Type B pancreatic cell (in vitro differentiated cells): ENCODE data around the gene PDE10A. TPM values are rescaled to one million over a fixed set of nuclear protein-coding genes. Genes with fewer than 3 reads are reported as not detected.

Experiments
- DNase-seq: peaks from one replicate; pipeline ENCODE4 v3.0.0; 2021; ENCODE audit warnings: mixed read lengths; ENCODE audit not compliant: unreplicated experiment; ENCODE audit errors: extremely low spot score
- H3K27ac Mint-ChIP-seq: 2 replicates; pipeline ENCODE4 v1.8.0; 2021; ENCODE audit warnings: mild to moderate bottlenecking, mixed read lengths
- H3K27me3 Mint-ChIP-seq: 2 replicates; pipeline ENCODE4 v1.8.0; 2021; ENCODE audit warnings: mixed read lengths
- H3K36me3 Mint-ChIP-seq: 2 replicates; pipeline ENCODE4 v1.8.0; 2021; ENCODE audit warnings: mixed read lengths
- H3K4me1 Mint-ChIP-seq: one replicate; pipeline ENCODE4 v1.8.0; 2021; ENCODE audit warnings: mixed read lengths; ENCODE audit not compliant: unreplicated experiment
- H3K4me3 Mint-ChIP-seq: 2 replicates; pipeline ENCODE4 v1.8.0; 2021; ENCODE audit warnings: mild to moderate bottlenecking, mixed read lengths
- H3K9me3 Mint-ChIP-seq: 2 replicates; pipeline ENCODE4 v1.8.0; 2021; ENCODE audit warnings: mixed read lengths
- total RNA-seq: library from RNA; stranded (reverse); gene quantifications from 2 replicates; pipeline ENCODE4 v1.2.1, GENCODE V29; 2021; ENCODE audit warnings: low replicate concordance
- TF ChIP-seq, protein P1 (sequence below): fragments of 200-600 bp; sonication (generic); conservative IDR thresholded peaks from 2 replicates; pipeline ENCODE4 v1.5.0; 2021; ENCODE audit warnings: antibody characterized with exemption, mild to moderate bottlenecking

The PDE10A gene
- total RNA-seq, 1 donor from 2014 or later: 10.8 TPM

DNA sequence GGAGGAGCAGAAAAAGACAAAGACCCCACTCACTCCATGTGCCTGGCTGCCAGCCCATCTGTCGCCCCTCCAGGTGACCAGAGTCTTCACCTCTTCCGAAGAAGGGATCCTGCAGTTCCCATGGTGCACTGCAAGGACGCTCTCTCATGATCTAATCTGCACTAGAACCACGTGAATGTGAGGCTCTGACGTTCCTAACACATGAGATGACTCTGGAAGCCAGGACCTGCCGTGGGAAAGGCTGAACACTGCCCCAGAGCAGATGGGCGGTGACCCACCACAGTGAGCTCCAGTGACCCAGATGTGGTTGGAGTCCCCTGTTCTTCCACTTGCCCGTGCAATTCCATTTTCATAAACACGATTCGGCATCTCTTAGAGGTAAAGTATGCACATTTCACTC is 39.6 kb upstream of the PDE10A start:
- no peak for DNase-seq
- no peaks in the 10 kb centered on the region for H3K36me3 Mint-ChIP-seq
- no peaks in the 10 kb centered on the region for H3K4me1 Mint-ChIP-seq

DNA sequence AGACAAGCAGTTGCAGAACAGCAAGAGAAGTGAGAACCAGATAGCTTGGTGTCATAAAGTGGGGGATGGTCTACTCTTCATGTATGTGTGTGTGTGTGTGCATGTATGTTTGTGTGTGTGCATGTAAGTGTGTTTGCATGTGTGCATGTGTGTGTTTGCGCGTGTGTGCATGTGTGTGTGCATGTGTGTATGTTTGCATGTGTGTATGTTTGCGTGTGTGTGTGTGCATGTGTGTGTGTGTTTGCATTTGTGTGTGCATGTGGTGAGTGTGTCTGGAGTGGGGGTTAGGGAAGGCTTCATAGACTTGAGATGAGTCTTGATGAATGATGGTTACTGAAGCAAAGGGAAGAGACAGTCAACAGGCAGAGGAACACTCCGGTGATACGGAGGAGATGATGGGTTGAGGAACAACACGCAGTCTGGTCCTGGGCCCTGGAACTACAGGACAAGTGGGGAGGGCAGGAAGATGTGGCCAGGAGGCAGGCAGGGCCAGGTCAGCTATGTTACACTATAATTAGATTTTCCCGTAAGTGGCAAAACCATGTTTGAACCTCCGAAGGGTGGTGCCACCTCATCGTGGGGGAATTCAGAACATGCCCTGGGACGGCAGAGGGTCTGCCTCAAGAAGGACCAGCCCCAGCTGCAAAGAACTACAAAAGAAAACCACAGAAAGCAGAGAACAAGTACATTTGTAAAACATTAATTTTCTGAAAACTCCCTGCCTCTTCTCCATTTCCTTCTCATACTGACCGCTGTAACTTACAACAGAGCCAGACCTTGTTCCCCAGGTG is 38.7 kb upstream of the PDE10A start:
- H3K27me3 Mint-ChIP-seq: peaks cover 11% of the 10 kb centered on the region
- peaks cover 3% of the 10 kb centered on the region for H3K9me3 Mint-ChIP-seq
- no peak for DNase-seq
- H3K36me3 Mint-ChIP-seq: no peaks in the 10 kb centered on the region
- no peaks in the 10 kb centered on the region for H3K4me1 Mint-ChIP-seq
- no peak overlapping the region for H3K27ac Mint-ChIP-seq
- no peak overlapping the region for H3K4me3 Mint-ChIP-seq
- TF ChIP-seq, protein P1, sequence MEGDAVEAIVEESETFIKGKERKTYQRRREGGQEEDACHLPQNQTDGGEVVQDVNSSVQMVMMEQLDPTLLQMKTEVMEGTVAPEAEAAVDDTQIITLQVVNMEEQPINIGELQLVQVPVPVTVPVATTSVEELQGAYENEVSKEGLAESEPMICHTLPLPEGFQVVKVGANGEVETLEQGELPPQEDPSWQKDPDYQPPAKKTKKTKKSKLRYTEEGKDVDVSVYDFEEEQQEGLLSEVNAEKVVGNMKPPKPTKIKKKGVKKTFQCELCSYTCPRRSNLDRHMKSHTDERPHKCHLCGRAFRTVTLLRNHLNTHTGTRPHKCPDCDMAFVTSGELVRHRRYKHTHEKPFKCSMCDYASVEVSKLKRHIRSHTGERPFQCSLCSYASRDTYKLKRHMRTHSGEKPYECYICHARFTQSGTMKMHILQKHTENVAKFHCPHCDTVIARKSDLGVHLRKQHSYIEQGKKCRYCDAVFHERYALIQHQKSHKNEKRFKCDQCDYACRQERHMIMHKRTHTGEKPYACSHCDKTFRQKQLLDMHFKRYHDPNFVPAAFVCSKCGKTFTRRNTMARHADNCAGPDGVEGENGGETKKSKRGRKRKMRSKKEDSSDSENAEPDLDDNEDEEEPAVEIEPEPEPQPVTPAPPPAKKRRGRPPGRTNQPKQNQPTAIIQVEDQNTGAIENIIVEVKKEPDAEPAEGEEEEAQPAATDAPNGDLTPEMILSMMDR: no peak

More for the DNA sequence above, 39.6 kb upstream of the PDE10A start:
- no peak overlapping the region for H3K4me3 Mint-ChIP-seq
- no peak overlapping the region for H3K27ac Mint-ChIP-seq
- no peaks in the 10 kb centered on the region for H3K9me3 Mint-ChIP-seq
- peaks cover 11% of the 10 kb centered on the region for H3K27me3 Mint-ChIP-seq
- TF ChIP-seq, protein P1: no peak

DNA sequence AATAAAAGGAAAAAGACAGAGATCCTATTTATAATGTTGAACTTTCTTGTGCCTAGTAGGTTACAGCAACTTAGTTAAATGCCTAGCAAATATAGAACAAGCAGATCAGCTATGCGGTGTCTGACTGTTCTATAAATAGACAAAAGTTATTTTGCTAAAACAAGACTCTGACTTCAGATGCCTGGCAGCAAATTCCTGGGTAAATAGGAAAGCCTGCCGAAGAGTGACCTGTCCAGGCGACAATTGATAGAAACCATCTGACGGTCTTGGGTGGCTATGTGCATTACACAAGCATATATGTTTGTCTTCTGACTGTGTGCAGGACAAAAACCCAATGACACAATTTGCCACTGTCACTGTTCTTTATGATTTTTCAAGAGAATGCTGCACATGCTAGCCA is 38.0 kb upstream of the PDE10A start:
- no peaks in the 10 kb centered on the region for H3K4me1 Mint-ChIP-seq
- peaks cover 7% of the 10 kb centered on the region for H3K27me3 Mint-ChIP-seq
- no peaks in the 10 kb centered on the region for H3K36me3 Mint-ChIP-seq
- peaks cover 7% of the 10 kb centered on the region for H3K9me3 Mint-ChIP-seq
- H3K27ac Mint-ChIP-seq: no peak overlapping the region
- no peak for DNase-seq
- H3K4me3 Mint-ChIP-seq: no peak overlapping the region
- TF ChIP-seq, protein P1: no peak

DNA sequence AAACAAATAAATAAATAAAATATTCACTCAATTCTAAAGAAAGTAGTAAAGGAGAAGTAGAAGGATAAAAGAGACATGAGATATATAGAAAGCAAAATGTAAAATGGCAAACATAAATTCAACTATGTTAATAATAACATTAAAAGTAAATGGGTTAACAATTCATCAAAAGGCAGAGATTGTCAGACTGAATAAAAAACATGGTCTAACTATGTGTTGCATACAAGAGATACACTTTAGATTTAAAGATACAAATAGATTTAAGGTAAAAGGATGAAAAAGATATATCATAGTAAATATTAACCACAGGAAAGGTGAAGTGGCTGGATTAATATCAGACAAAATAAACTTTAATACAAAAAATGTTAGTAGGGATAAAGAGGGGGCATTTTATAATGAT is 35.8 kb upstream of the PDE10A start:
- Mint-ChIP-seq H3K27ac (no peak overlapping the region), H3K4me3 (no peak overlapping the region), H3K4me1 (peaks cover 4% of the 10 kb centered on the region), H3K36me3 (no peaks in the 10 kb centered on the region), H3K27me3 (no peaks in the 10 kb centered on the region), H3K9me3 (peaks cover 7% of the 10 kb centered on the region)
- DNase-seq: no peak
- TF ChIP-seq, protein P1: no peak

DNA sequence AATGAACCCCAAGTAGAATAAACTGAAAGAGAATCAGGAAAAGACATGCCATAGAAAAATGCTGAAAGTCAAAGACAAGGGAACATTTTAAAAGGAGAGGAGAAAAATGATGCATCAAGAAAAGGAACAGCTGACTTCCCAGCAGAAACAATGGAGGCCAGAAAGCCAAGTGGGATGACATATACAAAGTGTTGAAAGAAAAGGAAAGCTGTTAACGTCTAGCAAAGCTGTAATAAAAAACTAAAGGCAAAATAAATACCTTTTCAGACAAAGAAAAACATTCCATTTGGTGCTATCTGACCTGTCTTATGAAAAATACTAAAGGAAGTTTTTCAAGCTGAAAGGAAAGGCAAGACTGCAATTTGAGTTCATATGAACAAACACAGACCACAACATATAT is 34.1 kb upstream of the PDE10A start:
- TF ChIP-seq, protein P1: no peak
- H3K36me3 Mint-ChIP-seq: no peaks in the 10 kb centered on the region
- H3K9me3 Mint-ChIP-seq: peaks cover 7% of the 10 kb centered on the region

More for the DNA sequence above, 34.1 kb upstream of the PDE10A start:
- Mint-ChIP-seq H3K27me3 (no peaks in the 10 kb centered on the region), H3K4me3 (no peak overlapping the region), H3K27ac (no peak overlapping the region), H3K4me1 (peaks cover 4% of the 10 kb centered on the region)
- no peak for DNase-seq
